K562 (cell line): Measurements from ENCODE around the gene CD74. TPM values are rescaled to one million over a fixed set of nuclear protein-coding genes. Genes with fewer than 3 reads are reported as not detected.

ENCODE experiments used
- ATAC-seq: fragments of 200-7000 bp; cut with Tn5 transposase; 3 replicates; pipeline ENCODE4 v1.9.1; 2020; ENCODE audit warnings: moderate library complexity
- BruUV-seq: library from RNA; stranded (reverse); fragments of 400-500 nt; replicated peaks from 2 replicates; lab custom pipeline; 2021; lab: Mats Ljungman, UMichigan
- CTCF ChIA-PET: fragments of 300-600 bp; formaldehyde crosslinking; extraction: SDS; loops from one replicate; lab custom pipeline; 2021; ENCODE audit warnings: low intra/inter-chr PET ratio; lab: Yijun Ruan, JAX
- POLR2A ChIA-PET: fragments of 300-600, 350-650 bp; sonication (Branson Sonifier 250); formaldehyde crosslinking; extraction: SDS; loops from one replicate; lab custom pipeline; 2021; ENCODE audit warnings: antibody characterized with exemption, inconsistent platforms; lab: Yijun Ruan, JAX
- DNase-seq, 4 experiments: peaks; one replicate each; pipeline versions ENCODE4 v3.0.0 to v3.0.0-alpha.2; 2011 to 2018; ENCODE audit warnings: low spot score in 3 of 4, mixed read lengths in 3 of 4; ENCODE audit errors: extremely low read depth in 1 of 4
- FAIRE-seq: peaks from 2 replicates; lab custom pipeline; 2011; peaks lifted over from hg19 to GRCh38; lab: Jason Lieb, UNC
- H2AFZ ChIP-seq: 2 replicates; pipeline ENCODE4 v1.6.0; 2011; ENCODE audit warnings: low read depth, low read length, control low read depth, inconsistent platforms
- H3K27ac ChIP-seq: fragments of 200-600 bp; 3 replicates; pipeline ENCODE4 v1.8.0; 2011; ENCODE audit warnings: low read depth, mild to moderate bottlenecking, control low read depth, inconsistent platforms, low read length, moderate library complexity, mixed read lengths; ENCODE audit errors: extremely low read depth
- H3K27me3 ChIP-seq, 2 experiments: fragments of 300-600 bp in 1 of 2; 2 replicates in 1 of 2; 3 replicates in 1 of 2; pipeline versions ENCODE4 v1.6.0 to v1.8.0; 2011; ENCODE audit warnings: inconsistent platforms in 2 of 2, low read length in 2 of 2, mild to moderate bottlenecking in 1 of 2, mixed read lengths in 1 of 2, moderate library complexity in 1 of 2; ENCODE audit not compliant: control insufficient read depth in 2 of 2, insufficient read depth in 2 of 2
- H3K36me3 ChIP-seq: fragments of 300-600 bp; 3 replicates; pipeline ENCODE4 v1.8.0; 2011; ENCODE audit warnings: mild to moderate bottlenecking, low read length, inconsistent platforms; ENCODE audit not compliant: control insufficient read depth, insufficient read depth
- H3K4me1 ChIP-seq, 2 experiments: fragments of 200-600 bp in 1 of 2; replicated peaks in 1 of 2; 2 replicates in 1 of 2; 3 replicates in 1 of 2; pipeline versions ENCODE4 v1.5.1 to v1.8.0; 2011; ENCODE audit warnings: inconsistent platforms in 2 of 2, low read length in 2 of 2, mild to moderate bottlenecking in 1 of 2, mixed read lengths in 1 of 2, moderate library complexity in 1 of 2; ENCODE audit not compliant: control insufficient read depth in 2 of 2, insufficient read depth in 2 of 2
- H3K4me2 ChIP-seq: 2 replicates; pipeline ENCODE4 v1.6.1; 2011; ENCODE audit warnings: low read length, control low read depth, inconsistent platforms, mixed read lengths; ENCODE audit not compliant: insufficient read depth
- H3K4me3 ChIP-seq: fragments of 200-600 bp; sonication (generic), shearing (Covaris generic); 2 replicates; pipeline ENCODE4 v1.5.1; 2016; ENCODE audit warnings: control low read depth, inconsistent platforms
- H3K79me2 ChIP-seq: fragments of 200-600 bp; 3 replicates; pipeline ENCODE4 v1.8.0; 2011; ENCODE audit warnings: low read length, inconsistent platforms; ENCODE audit not compliant: control insufficient read depth, insufficient read depth
- H3K9ac ChIP-seq, 2 experiments: 2 replicates each; pipeline versions ENCODE4 v1.6.0 to v1.6.1; 2011; ENCODE audit warnings: low read depth in 2 of 2, low read length in 2 of 2, control low read depth in 1 of 2, inconsistent platforms in 1 of 2, mild to moderate bottlenecking in 1 of 2, mixed read lengths in 1 of 2; ENCODE audit not compliant: insufficient read depth in 1 of 2
- H3K9me1 ChIP-seq: one replicate; pipeline ENCODE4 v1.6.0; 2011; ENCODE audit warnings: inconsistent platforms, mild to moderate bottlenecking, low read length, moderate library complexity; ENCODE audit not compliant: control insufficient read depth, insufficient read depth
- H3K9me3 ChIP-seq: replicated peaks from 2 replicates; pipeline ENCODE4 v1.5.1; 2011; ENCODE audit warnings: low read depth, low read length, inconsistent platforms; ENCODE audit not compliant: control insufficient read depth, insufficient read depth
- H4K20me1 ChIP-seq: replicated peaks from 2 replicates; pipeline ENCODE4 v1.6.1; 2011; ENCODE audit warnings: low read length, inconsistent platforms, mixed read lengths; ENCODE audit not compliant: control insufficient read depth, insufficient read depth
- BACH1 ChIP-seq: fragments of 200-800 bp; sonication (Bioruptor generic); IDR thresholded peaks from 2 replicates; pipeline ENCODE4 v1.6.1; 2016; ENCODE audit warnings: missing genetic modification characterization, missing compliant biosample characterization
- CHD4 ChIP-seq: fragments of 200-600 bp; sonication (generic); IDR thresholded peaks from 3 replicates; pipeline ENCODE4 v1.6.1; 2012; ENCODE audit warnings: low read depth, mild to moderate bottlenecking, mixed read lengths, low read length, inconsistent platforms; ENCODE audit not compliant: insufficient read depth, insufficient replicate concordance, poor library complexity, severe bottlenecking
- ESRRA ChIP-seq: fragments of 450-650 bp; IDR thresholded peaks from 2 replicates; pipeline ENCODE4 v1.6.1; 2014; ENCODE audit warnings: low read depth, mild to moderate bottlenecking, moderate library complexity, borderline replicate concordance
- ESRRB ChIP-seq: fragments of 250-450 bp; sonication (Bioruptor Pico); IDR thresholded peaks from 2 replicates; pipeline ENCODE4 v1.5.0; 2020; ENCODE audit warnings: mild to moderate bottlenecking, moderate library complexity, borderline replicate concordance
- GTF2E2 ChIP-seq: fragments of 200-800 bp; sonication (Bioruptor generic); IDR thresholded peaks from 2 replicates; pipeline ENCODE4 v1.6.1; 2016; ENCODE audit warnings: missing genetic modification characterization, missing compliant biosample characterization
- MXI1 ChIP-seq: IDR thresholded peaks from 2 replicates; pipeline ENCODE4 v1.6.1; 2011; ENCODE audit warnings: low read depth, mild to moderate bottlenecking, improper control_type of control experiment, low read length
- NR2C2 ChIP-seq, 2 experiments: fragments of 200-800 bp in 1 of 2; sonication (Bioruptor generic) in 1 of 2; sonication (generic) in 1 of 2; formaldehyde crosslinking in 1 of 2; IDR thresholded peaks; 2 replicates each; pipeline versions ENCODE4 v1.6.1 to v1.8.0; 2016 to 2022; ENCODE audit warnings: mild to moderate bottlenecking in 1 of 2, missing compliant biosample characterization in 1 of 2, missing genetic modification characterization in 1 of 2, missing genetic modification reagents in 1 of 2
- SMARCE1 ChIP-seq: fragments of 450-650 bp; IDR thresholded peaks from 2 replicates; pipeline ENCODE4 v1.7.1; 2016; ENCODE audit warnings: mild to moderate bottlenecking
- SOX6 ChIP-seq: fragments of 450-650 bp; IDR thresholded peaks from 2 replicates; pipeline ENCODE4 v1.6.1; 2014; ENCODE audit warnings: mild to moderate bottlenecking
- TARDBP ChIP-seq: fragments of 450-650 bp; IDR thresholded peaks from 2 replicates; pipeline ENCODE4 v1.6.1; 2016
- TCF7L2 ChIP-seq: fragments of 150-350 bp; IDR thresholded peaks from 2 replicates; pipeline ENCODE4 v1.6.1; 2016; ENCODE audit warnings: low read depth, mild to moderate bottlenecking, low read length, moderate library complexity
- ZNF165 ChIP-seq: fragments of 250-450 bp; sonication (Bioruptor Pico); IDR thresholded peaks from 2 replicates; pipeline ENCODE4 v1.4.0; 2020; ENCODE audit warnings: borderline replicate concordance
- WGBS: fragments of 100-300 bp; shearing (Covaris generic); methylation state at CpG from one replicate; pipeline ENCODE4 v1.1.6; 2016; ENCODE audit warnings: low coverage, mixed read lengths; ENCODE audit not compliant: insufficient coverage; ENCODE audit errors: missing lambda C conversion rate; 5-methylcytosine and 5-hydroxymethylcytosine counted together
- in situ Hi-C: fragments of 300-500 bp; cut with MboI; formaldehyde crosslinking; loops from 4 replicates; pipeline ENCODE4 v1.15.0; 2018; ENCODE audit warnings: inconsistent platforms, mixed read lengths
- intact Hi-C: fragments of 100-400 bp; cut with micrococcal nuclease; formaldehyde crosslinking; loops from 2 replicates; pipeline ENCODE4 v1.14.2; 2022
- polyA plus RNA-seq, 8 experiments: library from polyadenylated mRNA; depleted of rRNA in 4 of 8; stranded (reverse) in 5 of 8; unstranded in 3 of 8; fragments of >200 nt; fragmentation: Nextera tagmentation in 2 of 8; fragmentation: Illumina TruSeq in 1 of 8; extraction: Ambion mirVana in 2 of 8; extraction: Trizol in 1 of 8; gene quantifications; 2 replicates each; pipeline versions ENCODE4 v1.2.1 to v1.2.3, GENCODE V29; 2011 to 2014; ENCODE audit warnings: inconsistent platforms in 1 of 8, missing spikeins in 1 of 8
- total RNA-seq, 7 experiments: library from RNA; depleted of rRNA in 6 of 7; stranded (reverse); fragments of >200 nt in 6 of 7; fragmentation: Illumina TruSeq in 2 of 7; extraction: Trizol in 2 of 7; gene quantifications; 2 replicates each; pipeline versions ENCODE4 v1.2.1 to v1.2.3, GENCODE V29; 2011 to 2021; ENCODE audit warnings: low replicate concordance in 1 of 7

Gene CD74
- total and polyA plus RNA-seq, 9 of the 15 experiments (the other 6 are each of a cell fraction or from before 2014, with no cell fraction given), result 0.07 to 4.8 (median 0.32) TPM

- no peak overlapping the region for H3K4me2 ChIP-seq
- in situ Hi-C loops, result no loop called here
- TF ChIP-seq SMARCE1 (no peak), MXI1 (no peak), ESRRA (no peak), TARDBP (no peak), BACH1 (no peak), GTF2E2 (no peak), CHD4 (no peak), NR2C2 (CRISPR knock-in tag; IDR thresholded peaks at IDR 0.05) (no peak), NR2C2 (tag; IDR thresholded peaks at IDR 0.05) (no peak), SOX6 (no peak), TCF7L2 (no peak), ZNF165 (CRISPR knock-in tag) (no peak), ESRRB (CRISPR knock-in tag) (no peak)
Observed at GRCh38 chr5:150406103-150406722, 6.5 kb downstream of the CD74 start.

More at GRCh38 chr5:150406103-150406722, 6.5 kb downstream of the CD74 start:
- peaks cover 0 to 7% of the 10 kb centered on the region in 2 experiments; a peak in 3 of 5 replicates for H3K4me1 ChIP-seq
- peaks cover 11% of the 10 kb centered on the region; the same call in 2 of the 3 replicates for H3K36me3 ChIP-seq
- whole genome bisulfite sequencing, result 24% methylated on average over 4 of the region's 4 CpGs
- peaks cover 3% of the 10 kb centered on the region; the same call in 1 of the 2 replicates for H4K20me1 ChIP-seq
- FAIRE-seq (no peak), ATAC-seq (no peak), DNase-seq (no peak)
- no peaks in the 10 kb centered on the region for H3K9me1 ChIP-seq
- no peak overlapping the region for H3K4me3 ChIP-seq
- no peak overlapping the region for H2AFZ ChIP-seq
- intact Hi-C loops, result no loop called here
- peaks cover 0 to 8% of the 10 kb centered on the region in 2 experiments; a peak in 1 of 5 replicates for H3K27me3 ChIP-seq
- BruUV-seq, result no TSS peak
- no peaks in the 10 kb centered on the region for H3K79me2 ChIP-seq
- ChIA-PET CTCF (no interaction called here), POLR2A (interaction anchor here (0.5 to 2.0 kb wide), 5 partner anchors 9 to 382 kb away, joined by 3 to 5 read pairs (median 3); no protein-coding TSS in a partner anchor)
- no peaks in the 10 kb centered on the region for H3K9me3 ChIP-seq
- H3K9ac ChIP-seq, result peak overlapping the region in 1 of 2 experiments; percentile 8; a peak in 1 of 4 replicates
- no peak overlapping the region for H3K27ac ChIP-seq
